GM12891 (cell line): Measurements from ENCODE around the gene FLNA.
A peak's percentile ranks its signal among the peaks of the same experiment; 100 is the strongest.

Experiments used
- DNase-seq: peaks from one replicate; pipeline ENCODE4 v3.0.0; 2011; ENCODE audit warnings: low spot score; ENCODE audit not compliant: insufficient read length
- FAIRE-seq: peaks from 2 replicates; lab custom pipeline; 2011; peaks lifted over from hg19 to GRCh38; lab: Jason Lieb, UNC
- PAX5 ChIP-seq: IDR thresholded peaks from 2 replicates; pipeline ENCODE4 v1.6.1; 2011; ENCODE audit warnings: low read length, moderate library complexity, mild to moderate bottlenecking; ENCODE audit not compliant: insufficient read depth, severe bottlenecking
- POLR2A ChIP-seq: IDR thresholded peaks from 2 replicates; pipeline ENCODE4 v1.6.1; 2011; ENCODE audit warnings: low read depth, low read length, control low read depth
- POLR2AphosphoS5 ChIP-seq: IDR thresholded peaks from 2 replicates; pipeline ENCODE4 v1.6.1; 2011; ENCODE audit warnings: low read depth, low read length, control low read depth
- POU2F2 ChIP-seq: IDR thresholded peaks from 2 replicates; pipeline ENCODE4 v1.6.1; 2011; ENCODE audit warnings: low read depth, mild to moderate bottlenecking, control low read depth, low read length, moderate library complexity
- SPI1 ChIP-seq: IDR thresholded peaks from 2 replicates; pipeline ENCODE4 v1.6.1; 2011; ENCODE audit warnings: low read depth, low read length, control low read depth
- TAF1 ChIP-seq: IDR thresholded peaks from 2 replicates; pipeline ENCODE4 v1.6.1; 2011; ENCODE audit warnings: low read depth, low read length, control low read depth

FLNA gene

GRCh38 chrX:154356596-154356995 is 17.8 kb downstream of the FLNA start:
- DNase-seq, result no peak
- FAIRE-seq, result no peak
- TF ChIP-seq POLR2AphosphoS5 (no peak), SPI1 (no peak), TAF1 (no peak), POLR2A (no peak), POU2F2 (no peak), PAX5 (no peak)

GRCh38 chrX:154355776-154356140 is 18.7 kb downstream of the FLNA start:
- FAIRE-seq (no peak), DNase-seq (no peak)
- TF ChIP-seq TAF1 (no peak), SPI1 (no peak), POLR2A (no peak), POLR2AphosphoS5 (no peak), POU2F2 (no peak), PAX5 (no peak)

DNA sequence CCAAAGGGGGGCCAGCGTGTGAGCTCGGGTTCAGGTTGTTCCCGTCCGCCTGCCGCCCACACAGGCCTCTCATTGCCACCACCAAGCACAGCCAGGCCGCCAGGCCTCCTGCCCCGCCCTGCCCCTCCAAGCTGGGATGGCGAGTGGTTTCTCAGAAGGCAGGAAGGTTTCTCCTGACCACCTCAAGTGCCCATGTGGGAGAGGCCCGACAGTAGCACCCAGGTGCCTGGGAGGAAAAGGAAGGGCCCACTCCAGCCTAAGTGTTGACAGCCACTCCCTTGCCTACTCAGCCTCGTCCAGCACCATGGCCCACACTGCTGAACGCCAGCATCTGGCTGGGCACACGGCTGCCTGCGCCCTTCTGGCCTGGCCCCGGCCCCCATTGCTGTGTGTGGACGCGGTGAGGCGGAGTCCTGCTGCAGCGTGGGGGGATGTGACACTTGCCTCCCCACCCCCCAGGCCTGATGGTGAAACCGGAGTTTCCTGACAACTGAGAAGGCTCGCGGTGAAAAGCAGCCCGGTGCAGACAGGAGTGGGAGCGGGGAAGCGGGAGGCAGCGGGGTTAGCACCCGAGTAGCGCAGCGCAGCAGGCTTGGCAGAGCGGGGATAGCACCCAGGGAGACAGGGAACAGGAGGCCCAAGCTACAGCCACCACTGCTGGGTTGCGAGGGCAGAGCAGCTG is 19.2 kb downstream of the FLNA start:
- FAIRE-seq (no peak), DNase-seq (no peak)
- TF ChIP-seq POU2F2, result no peak
- TF ChIP-seq PAX5, result no peak
- no peak for TF ChIP-seq TAF1
- TF ChIP-seq SPI1, result no peak
- no peak for TF ChIP-seq POLR2AphosphoS5
- TF ChIP-seq POLR2A, result no peak

DNA sequence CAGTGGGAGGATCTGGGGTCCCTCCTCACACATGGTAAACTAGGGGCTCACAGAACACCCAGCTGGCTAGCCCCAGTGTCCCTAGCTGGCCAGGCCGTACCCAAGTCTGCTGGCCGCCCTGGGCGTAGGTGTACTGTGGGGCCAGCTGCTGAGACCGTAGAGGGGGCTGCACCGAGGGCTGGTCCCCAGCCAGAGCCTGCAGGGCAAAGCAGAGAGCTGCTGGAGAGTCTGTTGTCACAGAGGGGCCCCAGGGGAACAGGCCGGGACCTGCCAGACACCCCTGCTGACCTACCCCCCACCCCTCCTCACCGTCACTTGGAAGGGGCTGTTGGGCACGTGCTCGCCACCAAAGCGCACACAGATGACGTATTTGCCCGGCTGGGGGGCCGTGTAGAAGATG is 19.9 kb downstream of the FLNA start:
- TF ChIP-seq PAX5 (no peak), POU2F2 (no peak), TAF1 (no peak), POLR2A (no peak), POLR2AphosphoS5 (no peak), SPI1 (no peak)
- no peak for FAIRE-seq
- no peak for DNase-seq

DNA sequence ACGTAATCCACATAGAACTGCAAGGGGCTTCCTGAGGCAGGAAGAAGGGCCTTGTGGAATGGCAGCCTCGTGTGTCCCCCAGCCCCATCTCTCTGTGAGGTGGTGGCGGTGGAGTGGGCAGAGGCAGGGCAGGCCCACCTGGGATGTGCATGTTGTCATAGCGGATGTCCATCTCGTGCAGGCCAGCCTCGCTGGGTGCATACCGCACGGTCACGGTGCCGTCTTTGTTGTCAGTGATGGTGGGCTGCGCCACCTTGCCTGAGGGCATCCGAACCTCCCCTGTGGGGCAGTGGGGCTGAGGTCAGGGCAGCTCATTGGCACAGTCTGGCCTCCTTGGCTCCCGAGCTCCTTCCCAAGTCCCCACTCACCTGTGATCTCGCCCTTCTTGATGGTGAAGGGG is 20.4 kb downstream of the FLNA start:
- DNase-seq (no peak), FAIRE-seq (no peak)
- TF ChIP-seq PAX5 (no peak), POLR2AphosphoS5 (no peak), POU2F2 (no peak), TAF1 (no peak), SPI1 (no peak), POLR2A (no peak)

GRCh38 chrX:154353172-154353843 is 21.1 kb downstream of the FLNA start:
- no peak for FAIRE-seq
- TF ChIP-seq POLR2AphosphoS5, result no peak
- no peak for TF ChIP-seq TAF1
- TF ChIP-seq SPI1, result no peak
- TF ChIP-seq POU2F2, result no peak
- TF ChIP-seq PAX5, result no peak
- TF ChIP-seq POLR2A, result no peak
- DNase-seq, result no peak

- no peak for FAIRE-seq
- TF ChIP-seq PAX5, result no peak
- no peak for TF ChIP-seq POU2F2
- TF ChIP-seq SPI1, result no peak
- no peak for TF ChIP-seq TAF1
- no peak for TF ChIP-seq POLR2A
- no peak for TF ChIP-seq POLR2AphosphoS5
- no peak for DNase-seq
These were observed 22.0 kb downstream of the FLNA start for GRCh38 chrX:154352466-154352865.

GRCh38 chrX:154352012-154352401 is 22.4 kb downstream of the FLNA start:
- DNase-seq (no peak), FAIRE-seq (no peak)
- TF ChIP-seq TAF1, result no peak
- TF ChIP-seq POLR2A, result no peak
- no peak for TF ChIP-seq POLR2AphosphoS5
- no peak for TF ChIP-seq PAX5

GRCh38 chrX:154351183-154352011 is 23.0 kb downstream of the FLNA start:
- DNase-seq (no peak), FAIRE-seq (peak; percentile 66)

More at GRCh38 chrX:154351183-154352011, 23.0 kb downstream of the FLNA start:
- no peak for TF ChIP-seq POLR2A
- TF ChIP-seq POU2F2, result no peak
- no peak for TF ChIP-seq POLR2AphosphoS5
- TF ChIP-seq SPI1, result no peak
- no peak for TF ChIP-seq TAF1
- TF ChIP-seq PAX5, result no peak
